ENCODE measurements around the gene RNF145.
A peak's percentile ranks its signal among the peaks of the same experiment; 100 is the strongest.
"Not testable (repeated sequence)": the region's sequence is repeated elsewhere in the genome, so short reads cannot be mapped to it uniquely, and the experiment has no call there.

RNF145 gene

GRCh38 chr5:159231167-159231566, 21.8 kb upstream of the RNF145 start:
- no peak for TF ChIP-seq CTCF (IDR thresholded peaks at IDR 0.05; ENCODE audit: low read depth, low read length)
- no peak overlapping the region for H3K4me3 ChIP-seq (replicated peaks in 1 of 2; ENCODE audit: low read depth in 2 of 2, low read length in 2 of 2)
- DNase-seq (ENCODE audit: low read depth in 2 of 2) = peak; percentile 69 to 80

- TF ChIP-seq CTCF (IDR thresholded peaks at IDR 0.05; ENCODE audit: low read depth, low read length) = no peak
- DNase-seq (ENCODE audit: low read depth in 2 of 2) = no peak
Measured at GRCh38 chr5:159230657-159231056, 21.3 kb upstream of the RNF145 start.

GRCh38 chr5:159228097-159228496, 18.7 kb upstream of the RNF145 start:
- peak in 1 of 2 donors; percentile 49 for DNase-seq (ENCODE audit: low read depth in 2 of 2)
- H3K4me3 ChIP-seq (replicated peaks in 1 of 2; ENCODE audit: low read depth in 2 of 2, low read length in 2 of 2) = not testable (repeated sequence)

More at GRCh38 chr5:159230657-159231056, 21.3 kb upstream of the RNF145 start:
- no peak overlapping the region for H3K4me3 ChIP-seq (replicated peaks in 1 of 2; ENCODE audit: low read depth in 2 of 2, low read length in 2 of 2)

GRCh38 chr5:159227452-159227851, 18.1 kb upstream of the RNF145 start:
- H3K4me3 ChIP-seq (replicated peaks in 1 of 2; ENCODE audit: low read depth in 2 of 2, low read length in 2 of 2) = no peak overlapping the region
- DNase-seq (ENCODE audit: low read depth in 2 of 2) = no peak

GRCh38 chr5:159226451-159226850, 17.1 kb upstream of the RNF145 start:
- no peak for DNase-seq (ENCODE audit: low read depth in 2 of 2)
- no peak for TF ChIP-seq CTCF (IDR thresholded peaks at IDR 0.05; ENCODE audit: low read depth, low read length)
- no peak overlapping the region for H3K4me3 ChIP-seq (replicated peaks in 1 of 2; ENCODE audit: low read depth in 2 of 2, low read length in 2 of 2)

More at GRCh38 chr5:159227452-159227851, 18.1 kb upstream of the RNF145 start:
- TF ChIP-seq CTCF (IDR thresholded peaks at IDR 0.05; ENCODE audit: low read depth, low read length) = no peak

GRCh38 chr5:159224471-159224870, 15.1 kb upstream of the RNF145 start:
- H3K4me3 ChIP-seq (replicated peaks in 1 of 2; ENCODE audit: low read depth in 2 of 2, low read length in 2 of 2) = no peak overlapping the region
- no peak for DNase-seq (ENCODE audit: low read depth in 2 of 2)
- no peak for TF ChIP-seq CTCF (IDR thresholded peaks at IDR 0.05; ENCODE audit: low read depth, low read length)

- no peak for DNase-seq (ENCODE audit: low read depth in 2 of 2)
- no peak overlapping the region for H3K4me3 ChIP-seq (replicated peaks in 1 of 2; ENCODE audit: low read depth in 2 of 2, low read length in 2 of 2)
- no peak for TF ChIP-seq CTCF (IDR thresholded peaks at IDR 0.05; ENCODE audit: low read depth, low read length)
Measured at GRCh38 chr5:159223469-159223868, 14.1 kb upstream of the RNF145 start.

All from cardiac fibroblast (primary cell).